Stimulated activated CD8-positive, alpha-beta memory T cell treated with anti-CD3 and anti-CD28 coated beads, Interleukin-12 subunit alpha, Interleukin-12 subunit beta, amount 100 ng/mL, for 24 hours (primary cell): ENCODE measurements around the gene SIK3.

Experiments used
- DNase-seq: peaks from one replicate; pipeline ENCODE4 v3.0.0-alpha.2; 2020; ENCODE audit errors: extremely low read depth

Gene SIK3

DNA sequence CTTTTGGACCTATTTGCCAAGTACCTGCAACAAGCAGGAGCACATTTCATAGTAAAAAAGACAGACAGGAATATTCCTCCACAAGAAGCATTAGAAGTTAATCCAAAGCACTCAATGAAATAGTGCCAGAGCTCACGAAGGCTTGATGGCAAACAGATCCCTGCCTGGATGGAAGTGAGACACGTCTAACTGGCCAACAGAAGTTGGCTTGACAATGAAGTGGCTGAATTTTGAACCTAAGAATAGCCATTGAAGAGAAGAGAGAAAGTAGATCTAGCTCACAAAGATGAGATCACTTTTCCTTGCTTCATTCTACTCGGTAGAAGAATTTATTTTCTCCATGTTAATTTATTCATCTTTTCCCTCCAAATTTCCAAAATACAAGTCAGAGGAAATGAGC, 230.2 kb downstream of the SIK3 start:
- no peak for DNase-seq

DNA sequence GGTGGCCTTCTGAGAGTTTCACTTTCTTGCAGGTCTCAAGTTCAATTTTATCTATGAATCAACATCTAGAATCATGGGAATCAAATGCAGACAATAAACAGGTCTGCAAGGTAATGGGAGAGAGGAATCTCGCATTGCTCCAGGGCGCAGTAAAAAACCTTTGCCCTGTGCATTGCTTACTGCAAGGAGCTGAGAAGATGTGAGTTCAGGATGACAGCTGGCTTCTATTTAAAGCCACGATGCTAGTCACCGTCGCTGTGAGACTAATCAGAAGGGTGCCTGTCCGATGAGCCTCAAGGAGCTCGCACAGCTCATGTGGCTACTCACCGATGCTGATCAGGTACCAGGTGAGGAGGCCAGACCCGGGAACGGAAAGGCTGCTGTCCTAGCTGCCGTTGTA, 230.6 kb downstream of the SIK3 start:
- no peak for DNase-seq

DNA sequence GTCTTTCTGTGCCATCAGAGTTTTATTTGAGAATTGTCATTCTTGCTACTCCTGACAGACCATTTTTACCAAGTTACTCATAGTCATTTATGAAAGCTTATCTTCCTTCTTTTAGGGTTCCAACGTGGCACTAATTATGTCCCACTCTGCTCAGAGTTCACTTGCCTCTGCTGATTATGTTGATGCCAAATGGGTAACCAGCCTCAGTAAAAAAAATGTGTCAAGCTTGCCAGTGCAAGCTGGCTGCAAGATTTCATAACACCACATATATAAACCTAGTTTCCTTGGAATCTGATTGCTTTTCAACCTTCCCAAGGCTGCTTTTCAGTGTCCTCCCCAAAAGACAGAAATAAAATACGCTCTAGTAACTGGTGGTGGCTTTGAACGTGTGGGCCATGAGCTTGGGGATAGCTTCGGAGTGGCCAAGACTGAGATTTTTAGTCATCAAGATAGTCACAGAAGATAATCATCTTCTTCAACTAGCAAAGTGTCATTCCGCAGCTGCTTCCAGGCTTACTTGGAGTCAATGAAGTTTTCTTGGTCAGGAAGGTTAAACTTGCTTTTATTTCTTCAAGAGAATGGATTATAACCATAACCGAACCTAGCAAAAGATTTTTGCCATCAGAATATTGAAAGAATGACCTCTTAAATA, 231.3 kb downstream of the SIK3 start:
- DNase-seq, result no peak

DNA sequence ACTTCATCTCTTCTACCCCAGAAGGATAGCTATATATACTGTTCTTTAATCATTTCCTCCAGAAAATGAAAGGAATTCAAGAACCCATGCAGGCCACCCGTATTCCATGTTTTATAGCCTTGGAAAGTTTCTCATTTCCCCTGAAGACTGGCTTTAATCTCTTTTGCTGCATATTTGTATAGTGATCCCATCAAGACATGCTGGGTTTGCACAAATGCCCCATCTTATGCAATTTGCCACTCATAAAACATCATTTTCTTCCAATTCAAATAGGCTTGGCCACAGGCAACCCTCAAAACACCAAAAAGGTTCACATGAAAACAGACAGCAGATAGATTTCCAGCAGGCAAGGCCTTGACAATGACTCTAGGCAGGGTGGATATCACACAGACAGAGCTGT, 232.5 kb downstream of the SIK3 start:
- DNase-seq, result no peak

DNA sequence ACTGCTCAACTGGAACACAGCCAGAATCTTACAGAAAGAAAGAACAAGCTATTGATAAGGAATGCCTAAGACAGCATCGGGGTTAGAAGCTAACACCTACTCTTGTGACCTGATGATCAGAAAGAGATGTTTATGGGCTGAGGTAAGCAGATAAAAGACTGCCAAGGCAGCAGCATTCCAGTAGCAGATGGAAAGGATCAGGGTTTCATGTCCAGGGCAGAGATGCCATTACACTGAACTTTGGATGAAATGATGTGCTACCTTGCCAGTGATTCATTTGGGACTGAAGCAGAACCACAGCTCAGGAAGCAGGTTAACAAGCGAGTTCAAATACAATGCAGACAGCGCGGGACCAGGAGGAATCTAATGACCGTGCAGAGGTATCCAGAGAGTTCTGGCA, 233.7 kb downstream of the SIK3 start:
- no peak for DNase-seq

DNA sequence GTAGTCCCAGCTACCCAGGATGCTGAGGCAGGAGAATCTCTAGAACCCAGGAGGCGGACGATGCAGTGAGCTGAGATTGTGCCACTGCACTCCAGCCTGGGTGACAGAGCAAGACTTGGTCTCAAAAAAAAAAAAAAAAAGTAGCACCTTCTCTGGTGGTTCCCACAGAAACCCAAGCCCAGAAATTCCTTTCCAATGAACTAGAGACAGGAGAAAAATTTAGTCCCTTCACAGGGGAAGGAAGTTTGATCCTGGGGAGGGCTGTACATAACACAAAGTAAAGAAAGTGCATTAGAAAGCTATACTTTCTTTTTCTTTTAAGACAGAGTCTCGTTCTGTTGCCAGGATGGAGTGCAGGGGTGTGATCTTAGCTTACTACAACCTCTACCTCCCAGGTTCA, 235.3 kb downstream of the SIK3 start:
- no peak for DNase-seq

DNA sequence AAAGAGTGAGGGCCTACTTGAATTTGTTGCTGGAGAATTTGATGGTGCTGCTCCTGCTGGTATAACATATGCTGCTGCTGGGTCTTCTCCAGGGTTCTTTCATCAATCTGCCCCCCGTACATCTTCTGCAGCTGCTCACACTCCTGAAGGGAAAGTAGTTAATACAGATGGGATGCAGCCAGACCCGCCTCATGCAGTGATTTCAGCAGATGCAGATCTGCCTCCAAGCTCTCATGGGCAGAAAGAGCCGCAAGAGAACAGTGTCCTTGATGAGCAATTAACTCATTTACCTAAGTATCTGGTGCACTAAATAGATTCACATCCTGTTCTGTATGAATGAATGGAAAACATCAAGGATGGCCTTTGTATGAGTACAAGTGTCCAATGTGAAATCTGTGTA, 236.0 kb downstream of the SIK3 start:
- no peak for DNase-seq

DNA sequence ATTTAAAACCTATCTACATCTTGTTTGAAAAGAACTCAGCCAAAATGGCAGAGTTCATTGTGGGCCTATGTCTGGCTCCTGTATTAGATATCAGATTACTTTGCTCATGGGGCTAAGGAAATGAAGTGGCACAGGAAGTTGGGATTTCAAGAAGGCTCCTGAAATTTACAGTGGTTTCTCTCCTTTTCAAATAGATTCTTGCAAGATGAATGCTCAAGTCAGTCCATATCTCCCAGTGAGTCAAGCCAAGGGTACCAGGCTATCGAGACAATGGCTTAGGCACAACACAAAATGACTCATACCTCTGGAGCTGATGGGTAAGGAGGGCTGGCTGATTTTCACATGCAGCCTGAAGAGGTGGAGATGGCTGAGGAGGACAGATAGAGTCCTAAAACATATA, 236.7 kb downstream of the SIK3 start:
- no peak for DNase-seq

DNA sequence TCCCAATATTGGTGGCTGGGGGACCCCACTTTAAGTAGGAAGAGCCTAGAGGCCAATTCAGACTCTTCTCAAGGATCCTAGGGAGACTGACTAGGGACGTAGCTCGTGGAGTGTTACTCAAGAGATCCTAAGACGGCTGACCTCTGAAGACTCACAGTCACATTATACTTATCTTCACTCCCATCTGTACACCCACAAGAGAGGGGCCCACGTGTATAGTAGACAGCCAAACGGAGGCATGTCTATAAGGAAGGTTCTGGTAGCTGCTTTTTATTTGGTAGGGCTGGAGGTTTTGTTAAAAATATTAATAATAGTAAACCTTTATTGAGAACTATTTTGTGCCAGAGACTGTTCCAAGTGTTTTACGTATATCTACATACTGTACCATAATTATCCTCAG, 237.9 kb downstream of the SIK3 start:
- no peak for DNase-seq

DNA sequence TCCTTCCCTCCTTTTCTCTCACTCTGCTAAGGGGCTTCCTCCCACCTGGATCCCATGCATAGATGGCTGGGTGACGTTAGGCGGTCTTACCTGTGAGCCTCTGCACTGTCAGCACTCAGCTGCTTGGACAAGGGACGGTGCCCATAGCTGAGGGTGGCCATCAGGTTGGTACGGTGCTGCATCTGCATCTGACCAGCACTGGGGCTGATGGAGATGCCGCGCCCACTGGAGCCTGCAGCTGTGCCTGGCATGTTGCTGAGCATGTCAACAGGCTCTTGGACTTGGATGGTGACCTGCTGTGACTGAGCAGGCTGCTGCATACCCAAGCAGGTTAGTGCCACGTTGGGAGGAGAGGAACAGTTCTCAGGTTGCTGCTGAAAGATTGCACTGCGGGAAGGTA, 239.1 kb downstream of the SIK3 start:
- no peak for DNase-seq

DNA sequence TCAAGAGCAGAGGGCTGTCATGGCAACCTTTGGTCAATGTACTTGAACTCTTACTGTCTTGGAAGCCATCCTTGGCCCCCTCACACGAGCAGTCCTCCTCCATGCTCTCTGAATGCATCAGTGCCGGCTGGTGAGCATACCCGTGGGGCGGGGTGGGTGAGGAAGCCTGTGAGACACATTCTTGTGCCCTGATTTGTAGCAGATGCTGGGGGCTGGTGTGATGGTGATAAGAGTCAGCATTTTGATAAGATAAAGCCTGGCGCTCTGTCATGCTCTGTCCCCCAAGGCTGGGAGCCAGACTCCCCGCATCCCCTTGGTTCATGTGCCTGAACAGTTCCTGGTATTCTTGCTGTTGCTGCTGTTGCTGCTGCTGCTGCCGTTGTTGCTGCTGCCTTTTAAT, 240.3 kb downstream of the SIK3 start:
- no peak for DNase-seq

DNA sequence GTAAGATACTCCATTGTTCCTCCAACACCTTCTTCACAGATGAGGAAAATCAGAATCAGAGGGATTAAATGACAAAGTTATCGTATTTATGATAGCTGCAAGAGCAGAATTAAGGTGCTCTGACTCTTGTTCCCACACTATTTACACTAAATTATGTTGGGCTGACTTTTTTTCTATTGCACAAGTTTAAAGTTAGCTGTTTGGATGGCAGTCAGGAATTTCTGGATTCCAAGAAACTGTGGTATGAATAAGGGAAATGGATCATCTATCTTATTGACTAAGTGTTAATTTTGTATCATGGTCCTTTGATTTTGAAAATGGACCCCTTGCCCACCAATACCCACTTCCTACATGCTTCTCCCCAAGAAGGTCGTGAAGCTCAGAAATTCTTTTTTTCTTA, 240.9 kb downstream of the SIK3 start:
- no peak for DNase-seq

DNA sequence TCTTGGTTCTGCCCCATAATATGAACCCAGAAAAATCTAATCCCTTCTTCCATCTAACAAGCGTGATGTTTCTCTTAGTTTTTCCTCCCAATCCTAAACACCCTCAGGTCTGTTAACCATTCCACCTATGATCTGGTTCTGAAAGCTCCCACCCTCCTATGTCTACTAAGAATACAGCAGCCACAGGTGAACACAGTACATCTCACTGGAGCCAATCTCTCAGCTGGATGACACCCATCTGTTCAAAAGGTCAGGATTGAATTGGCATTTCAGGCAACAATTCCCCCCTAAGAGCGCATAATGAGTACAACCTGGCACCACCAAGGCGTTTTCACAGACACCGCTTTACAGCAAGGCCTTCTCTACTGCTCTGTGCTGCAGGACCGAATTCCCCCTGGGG, 241.8 kb downstream of the SIK3 start:
- no peak for DNase-seq

DNA sequence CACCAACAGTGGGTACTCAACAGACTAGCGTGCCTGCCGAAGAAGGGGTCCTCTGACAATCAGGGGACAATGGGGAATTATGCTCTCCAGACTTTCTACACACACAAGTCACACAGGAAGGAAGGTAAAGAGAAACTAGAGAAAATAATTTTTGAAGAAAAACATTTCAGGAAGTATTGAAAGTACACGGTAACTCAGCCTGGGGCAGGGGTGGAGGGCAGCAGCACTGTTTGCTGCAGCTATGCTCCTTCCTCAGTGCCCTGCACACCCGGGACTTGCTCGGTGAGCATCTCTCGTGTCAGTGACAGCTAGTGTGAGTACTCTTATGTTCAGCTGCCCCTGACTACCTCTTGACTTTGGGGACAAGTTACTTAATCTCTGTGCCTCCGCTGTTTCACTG, 242.8 kb downstream of the SIK3 start:
- no peak for DNase-seq

DNA sequence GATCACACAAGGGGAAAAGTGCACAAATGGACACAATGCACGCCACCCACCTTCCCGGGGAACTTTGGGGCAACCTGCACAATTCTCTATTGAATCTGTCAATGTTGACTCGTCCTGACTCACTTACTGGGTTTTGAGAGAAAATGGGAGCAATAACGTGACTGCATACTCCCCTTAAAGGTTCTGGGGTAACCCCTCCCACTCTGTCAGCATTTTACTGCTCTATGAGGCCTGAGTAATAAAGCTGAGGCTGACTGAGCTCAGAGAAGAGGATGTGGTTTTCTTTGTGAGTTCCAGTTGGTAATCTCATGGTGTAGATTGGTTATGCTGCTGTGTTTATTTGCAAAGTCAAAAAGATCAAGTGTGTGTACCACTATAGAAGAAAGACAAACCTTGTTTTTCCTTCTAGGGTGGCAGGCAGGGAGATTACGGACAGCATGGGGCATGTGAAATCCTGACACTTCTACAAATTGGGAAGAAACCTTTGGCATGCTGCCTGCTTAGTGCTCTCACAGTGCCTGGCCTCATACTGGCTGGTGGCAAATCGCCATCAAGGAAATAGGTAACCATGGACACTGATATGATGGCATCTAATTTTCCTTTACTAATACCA, 244.7 kb downstream of the SIK3 start:
- peak; percentile 30 for DNase-seq

DNA sequence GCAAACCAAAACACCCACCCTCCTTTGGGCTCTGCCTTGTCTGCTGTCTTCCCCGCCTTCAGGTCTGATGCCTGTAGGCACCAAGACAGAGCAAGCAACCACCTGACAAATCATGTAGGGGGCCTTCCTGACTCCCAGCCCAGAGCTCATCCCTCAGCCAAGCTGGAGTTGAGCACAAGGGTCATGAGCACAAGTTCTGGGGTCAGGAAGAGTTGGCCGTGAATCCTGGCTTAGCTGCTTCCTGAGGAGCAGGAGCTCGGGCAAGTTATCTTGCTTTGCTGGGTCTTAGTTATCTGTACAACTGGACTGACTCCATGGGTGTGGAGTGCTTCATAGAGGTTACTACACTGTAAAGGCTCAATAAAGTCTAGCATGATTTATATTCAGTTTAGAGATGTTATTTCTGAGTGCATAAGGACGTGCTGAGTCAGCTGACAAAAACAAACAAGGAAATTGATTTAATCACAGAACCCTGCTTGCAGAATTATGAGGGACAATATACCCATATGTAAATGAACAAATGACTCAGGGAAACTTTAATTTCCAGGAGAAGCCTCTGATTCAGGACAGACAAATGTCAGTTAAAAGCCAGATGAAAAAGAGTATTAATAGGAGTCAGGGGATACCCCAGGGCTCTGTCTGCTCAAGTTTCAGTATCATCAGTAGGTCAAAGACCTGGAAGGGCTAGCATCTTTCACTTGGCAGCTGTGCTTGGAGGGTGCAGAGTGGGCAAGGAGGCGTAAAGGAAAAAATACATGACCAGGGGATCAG, 245.8 kb downstream of the SIK3 start:
- no peak for DNase-seq

DNA sequence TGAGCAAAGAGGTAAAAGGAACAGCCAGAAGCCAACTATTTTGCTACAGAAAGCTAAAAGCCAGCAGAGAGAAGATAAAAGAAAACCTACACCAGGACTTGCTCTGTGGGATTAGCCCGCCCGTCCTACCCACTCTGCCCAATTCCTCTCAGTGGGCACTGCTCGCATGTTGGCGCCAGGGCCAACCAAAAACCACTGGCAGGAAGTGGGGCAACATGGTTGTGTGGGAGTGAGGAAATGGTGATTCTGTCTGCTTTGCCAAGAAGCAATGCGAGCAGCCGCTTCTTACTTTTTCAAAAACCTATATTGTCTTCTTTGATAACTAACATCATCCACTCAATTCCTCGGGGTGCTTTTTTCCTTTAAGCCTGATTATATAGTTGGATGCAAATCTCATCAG, 246.6 kb downstream of the SIK3 start:
- no peak for DNase-seq

DNA sequence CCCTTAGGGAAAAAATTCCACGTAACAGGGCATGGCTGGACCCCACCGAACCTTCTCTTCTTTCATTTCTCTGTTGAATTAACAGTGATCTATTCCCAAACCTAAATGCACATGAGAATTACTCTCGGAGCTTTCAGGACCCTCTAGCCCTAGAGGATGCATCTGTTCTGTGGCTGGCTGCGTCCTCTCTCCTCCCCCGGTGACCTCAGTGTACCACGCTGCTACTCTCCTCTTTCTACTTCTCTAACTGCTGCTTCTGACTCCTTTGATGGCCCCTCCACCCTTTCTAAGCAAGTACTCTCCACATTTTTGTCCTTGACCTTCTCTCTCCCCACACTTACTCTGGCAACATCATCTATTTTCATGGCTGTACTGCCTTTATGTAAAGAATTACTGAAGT, 248.7 kb downstream of the SIK3 start:
- no peak for DNase-seq

DNA sequence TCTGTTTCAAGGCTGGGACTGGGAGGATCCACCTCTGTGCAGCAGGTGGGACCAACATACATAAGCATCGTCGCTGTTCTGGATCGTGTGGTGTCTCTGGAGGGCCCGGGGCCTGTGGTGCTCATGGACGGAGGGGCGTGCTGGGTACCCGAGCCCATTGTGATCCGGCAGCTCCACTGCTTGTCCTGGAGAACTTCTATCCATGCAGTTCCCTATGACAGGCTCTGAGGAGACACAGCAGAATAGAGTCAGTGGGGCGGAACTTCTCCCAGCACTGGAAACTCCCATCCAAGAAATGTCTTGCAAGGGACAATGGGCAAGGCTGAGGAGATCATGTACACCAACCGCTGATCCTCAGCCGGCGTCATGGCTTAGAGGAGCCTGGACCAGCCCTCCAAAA, 249.2 kb downstream of the SIK3 start:
- no peak for DNase-seq

DNA sequence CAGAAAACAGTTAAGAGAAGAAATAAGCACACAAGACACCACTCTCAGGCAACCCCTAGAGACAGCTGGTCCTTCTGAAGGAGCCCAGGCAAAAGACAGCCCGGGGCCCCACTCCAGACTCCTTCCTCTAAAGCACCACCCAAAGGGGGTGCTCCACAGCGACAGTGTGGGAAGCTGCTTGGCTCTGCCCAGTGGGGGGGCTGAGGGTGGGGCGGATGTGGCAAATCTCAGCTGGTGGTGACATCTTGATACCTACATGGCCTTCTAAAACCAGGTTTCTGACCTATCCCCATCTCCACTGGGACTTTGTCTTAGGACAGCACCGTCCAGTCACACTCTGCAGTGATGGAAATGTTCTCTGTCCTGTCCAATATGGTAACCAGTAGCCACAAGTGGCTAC, 250.6 kb downstream of the SIK3 start:
- no peak for DNase-seq

DNA sequence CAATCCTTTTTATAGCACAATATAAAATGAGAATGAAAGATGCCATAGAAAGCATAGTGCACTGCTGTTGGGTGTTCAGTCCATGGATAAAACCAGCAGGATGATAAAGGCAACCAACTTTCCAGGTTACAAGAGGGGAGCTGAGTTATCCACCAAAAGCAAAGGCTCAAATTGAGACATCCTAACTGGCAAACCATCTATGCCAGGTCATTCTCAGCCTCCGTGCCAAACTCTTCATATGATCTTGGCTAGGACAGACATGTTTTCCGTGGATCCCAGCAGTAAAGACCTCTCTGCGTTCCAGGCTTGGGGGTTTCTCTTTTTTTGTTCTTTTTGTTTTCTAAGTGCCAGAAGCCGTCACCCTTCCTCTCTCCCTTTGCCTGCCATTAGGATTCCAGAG, 253.5 kb downstream of the SIK3 start:
- no peak for DNase-seq

DNA sequence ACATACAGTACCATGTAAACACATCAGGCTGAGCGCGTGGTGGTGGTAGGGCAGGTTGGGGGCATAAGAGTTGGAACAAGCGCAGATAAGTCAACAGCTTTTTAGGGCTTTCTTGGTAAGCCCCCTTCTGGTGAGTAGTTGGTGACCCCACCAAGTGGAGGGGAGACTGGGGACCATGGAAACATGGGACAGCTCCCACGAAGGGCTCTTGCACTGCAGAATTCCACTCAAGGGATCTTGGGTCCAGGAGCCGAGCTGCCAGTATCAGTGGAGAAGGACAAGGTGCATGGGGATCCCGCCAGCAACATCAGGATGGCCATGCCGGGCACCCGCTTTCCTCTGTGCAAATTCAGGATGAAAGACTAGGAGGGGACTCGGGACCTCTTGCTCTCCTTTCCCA, 254.6 kb downstream of the SIK3 start:
- DNase-seq, result no peak

DNA sequence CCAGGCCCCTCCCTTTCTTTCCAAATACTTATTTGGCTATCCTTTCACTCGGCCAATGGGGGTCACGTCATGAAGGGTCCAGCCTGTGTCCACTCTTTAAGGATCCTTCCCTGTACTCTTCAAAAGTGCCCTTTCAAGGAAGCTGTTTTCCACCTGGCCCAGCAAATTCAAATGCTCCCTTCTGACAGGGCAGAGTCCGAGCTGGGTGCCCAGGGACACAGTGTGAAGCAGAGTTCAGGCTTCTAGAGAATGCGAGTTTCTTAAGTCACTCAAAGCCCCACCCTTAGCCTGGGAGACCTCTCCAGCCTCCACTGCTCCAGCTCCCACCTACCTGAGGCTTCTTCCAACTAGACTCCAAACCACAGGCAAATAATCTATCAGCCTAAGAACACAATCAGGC, 255.3 kb downstream of the SIK3 start:
- DNase-seq, result no peak
